Activated CD8-positive, alpha-beta T cell treated with anti-CD3 and anti-CD28 coated beads for 36 hours (primary cell): ENCODE measurements around the gene CDH13. TPM values are rescaled to one million over a fixed set of nuclear protein-coding genes. Genes with fewer than 3 reads are reported as not detected.

ENCODE experiments used
- ATAC-seq: fragments of 200-7000 bp; cut with Tn5 transposase; one replicate; pipeline ENCODE4 v1.10.0; 2021; ENCODE audit warnings: mild to moderate bottlenecking, moderate library complexity
- CTCF ChIA-PET: fragments of 350-600 bp; sonication (Branson Sonifier 250); formaldehyde crosslinking; loops from one replicate; lab custom pipeline; 2021; ENCODE audit warnings: antibody characterized with exemption; lab: Charles Lee
- POLR2A ChIA-PET: fragments of 350-600 bp; sonication (Branson Sonifier 250); formaldehyde crosslinking; loops from one replicate; lab custom pipeline; 2021; ENCODE audit warnings: antibody characterized with exemption; lab: Charles Lee
- DNase-seq: peaks from one replicate; pipeline ENCODE4 v3.0.0-alpha.2; 2020
- H3K27ac Mint-ChIP-seq: one replicate; pipeline ENCODE4 v1.8.0; 2021; ENCODE audit warnings: mild to moderate bottlenecking, mixed read lengths
- H3K27me3 Mint-ChIP-seq: one replicate; pipeline ENCODE4 v1.8.0; 2021; ENCODE audit warnings: mixed read lengths
- H3K36me3 Mint-ChIP-seq: one replicate; pipeline ENCODE4 v1.8.0; 2021; ENCODE audit warnings: low read depth, mixed read lengths
- H3K4me1 Mint-ChIP-seq: one replicate; pipeline ENCODE4 v1.8.0; 2021; ENCODE audit warnings: low read depth, mixed read lengths
- H3K4me3 Mint-ChIP-seq: one replicate; pipeline ENCODE4 v1.8.0; 2021; ENCODE audit warnings: mild to moderate bottlenecking, moderate library complexity, mixed read lengths
- H3K9me3 Mint-ChIP-seq: one replicate; pipeline ENCODE4 v1.8.0; 2021; ENCODE audit warnings: mixed read lengths
- CTCF ChIP-seq: fragments of 200-600 bp; IDR thresholded peaks from one replicate; pipeline ENCODE4 v1.8.0; 2022; ENCODE audit warnings: antibody characterized with exemption, mild to moderate bottlenecking
- intact Hi-C: fragments of 100-400 bp; cut with micrococcal nuclease; formaldehyde crosslinking; loops from one replicate; pipeline ENCODE4 v1.10.0; 2022
- total RNA-seq, 2 experiments: library from RNA; stranded (reverse); gene quantifications; one replicate each; pipeline ENCODE4 v1.2.3, GENCODE V29; 2021

The CDH13 gene
- total RNA-seq, 2 experiments from 2014 or later, result not detected

- Mint-ChIP-seq H3K27me3 (peaks cover 2% of the 10 kb centered on the region), H3K27ac (no peak overlapping the region), H3K4me1 (no peaks in the 10 kb centered on the region), H3K4me3 (no peak overlapping the region), H3K9me3 (no peaks in the 10 kb centered on the region), H3K36me3 (no peaks in the 10 kb centered on the region)
- no peak for DNase-seq
- TF ChIP-seq CTCF, result no peak
- intact Hi-C loops, result no loop called here
- ChIA-PET POLR2A (no interaction called here), CTCF (no interaction called here)
- no peak for ATAC-seq
Measured at GRCh38 chr16:83196796-83197195, 570.0 kb downstream of the CDH13 start.

- no peak overlapping the region for H3K4me3 Mint-ChIP-seq
- H3K27me3 Mint-ChIP-seq, result peaks cover 4% of the 10 kb centered on the region
- no peaks in the 10 kb centered on the region for H3K36me3 Mint-ChIP-seq
- POLR2A ChIA-PET, result no interaction called here
- ATAC-seq (no peak), DNase-seq (no peak)
- TF ChIP-seq CTCF, result no peak
- intact Hi-C loops, result no loop called here
- no peak overlapping the region for H3K27ac Mint-ChIP-seq
- no peaks in the 10 kb centered on the region for H3K4me1 Mint-ChIP-seq
- no peaks in the 10 kb centered on the region for H3K9me3 Mint-ChIP-seq
- CTCF ChIA-PET, result no interaction called here
Measured at GRCh38 chr16:83197450-83197849, 570.7 kb downstream of the CDH13 start.

GRCh38 chr16:83198977-83199376 lies 572.2 kb downstream of the CDH13 start:
- no peak overlapping the region for H3K4me3 Mint-ChIP-seq
- H3K27me3 Mint-ChIP-seq, result peaks cover 2% of the 10 kb centered on the region
- TF ChIP-seq CTCF, result no peak
- H3K36me3 Mint-ChIP-seq, result no peaks in the 10 kb centered on the region
- intact Hi-C loops, result no loop called here
- POLR2A ChIA-PET, result no interaction called here
- H3K4me1 Mint-ChIP-seq, result no peaks in the 10 kb centered on the region
- no peak overlapping the region for H3K27ac Mint-ChIP-seq
- ATAC-seq, result no peak
- no peak for DNase-seq
- H3K9me3 Mint-ChIP-seq, result no peaks in the 10 kb centered on the region
- CTCF ChIA-PET, result no interaction called here

GRCh38 chr16:83200005-83200779 lies 573.4 kb downstream of the CDH13 start:
- no peak for DNase-seq
- POLR2A ChIA-PET, result no interaction called here
- Mint-ChIP-seq H3K4me3 (no peak overlapping the region), H3K4me1 (no peaks in the 10 kb centered on the region), H3K27me3 (peaks cover 2% of the 10 kb centered on the region), H3K36me3 (no peaks in the 10 kb centered on the region), H3K27ac (no peak overlapping the region), H3K9me3 (no peaks in the 10 kb centered on the region)
- intact Hi-C loops, result no loop called here
- ATAC-seq, result no peak
- TF ChIP-seq CTCF, result no peak
- CTCF ChIA-PET, result interaction anchor here (0.8 to 1.0 kb wide), 2 partner anchors 10 to 15 kb away, joined by 3 read pairs; no protein-coding TSS in a partner anchor

- POLR2A ChIA-PET, result no interaction called here
- ATAC-seq, result no peak
- H3K4me3 Mint-ChIP-seq, result no peak overlapping the region
- H3K27me3 Mint-ChIP-seq, result peaks cover 2% of the 10 kb centered on the region
- no peak for DNase-seq
- TF ChIP-seq CTCF, result no peak
- no peaks in the 10 kb centered on the region for H3K4me1 Mint-ChIP-seq
- H3K9me3 Mint-ChIP-seq, result no peaks in the 10 kb centered on the region
- intact Hi-C loops, result no loop called here
- CTCF ChIA-PET, result interaction anchor here (0.7 kb wide), 1 partner anchor 745 kb away, joined by 3 read pairs; no protein-coding TSS in a partner anchor
- no peak overlapping the region for H3K27ac Mint-ChIP-seq
- no peaks in the 10 kb centered on the region for H3K36me3 Mint-ChIP-seq
Measured at GRCh38 chr16:83201748-83202147, 575.0 kb downstream of the CDH13 start.
